Activated T-cell treated with anti-CD3 and anti-CD28 coated beads for 4 hours (primary cell): ENCODE measurements around the gene ZNF496.

ENCODE experiments used
- DNase-seq: peaks from one replicate; pipeline ENCODE4 v3.0.0-alpha.2; 2020

ZNF496 gene

GRCh38 chr1:247326411-247327130, 5.1 kb downstream of the ZNF496 start:
- no peak for DNase-seq

- DNase-seq: no peak
Measured at GRCh38 chr1:247324923-247325322, 6.7 kb downstream of the ZNF496 start.

GRCh38 chr1:247324204-247324787, 7.4 kb downstream of the ZNF496 start:
- no peak for DNase-seq

GRCh38 chr1:247322849-247323586, 8.6 kb downstream of the ZNF496 start:
- peak; percentile 9 for DNase-seq

- DNase-seq: no peak
Measured at GRCh38 chr1:247322442-247322841, 9.2 kb downstream of the ZNF496 start.

GRCh38 chr1:247317702-247318101, 14.0 kb downstream of the ZNF496 start:
- no peak for DNase-seq

- DNase-seq: no peak
Measured at GRCh38 chr1:247316590-247317197, 15.0 kb downstream of the ZNF496 start.

GRCh38 chr1:247304031-247304430, 27.6 kb downstream of the ZNF496 start:
- no peak for DNase-seq

GRCh38 chr1:247303216-247303615, 28.5 kb downstream of the ZNF496 start:
- DNase-seq: no peak

GRCh38 chr1:247301176-247301540, 30.5 kb downstream of the ZNF496 start:
- DNase-seq: no peak

- no peak for DNase-seq
Measured at GRCh38 chr1:247300491-247301175, 31.0 kb downstream of the ZNF496 start.

GRCh38 chr1:247299723-247300381, 31.8 kb downstream of the ZNF496 start:
- DNase-seq: no peak

- no peak for DNase-seq
Measured at GRCh38 chr1:247298701-247299100, 33.0 kb downstream of the ZNF496 start.

GRCh38 chr1:247298124-247298481, 33.6 kb downstream of the ZNF496 start:
- no peak for DNase-seq

GRCh38 chr1:247297263-247298123, 34.2 kb downstream of the ZNF496 start:
- DNase-seq: no peak

GRCh38 chr1:247296599-247297180, 35.0 kb downstream of the ZNF496 start:
- no peak for DNase-seq

GRCh38 chr1:247295746-247296145, 35.9 kb downstream of the ZNF496 start:
- no peak for DNase-seq

- no peak for DNase-seq
Measured at GRCh38 chr1:247295274-247295684, 36.4 kb downstream of the ZNF496 start.

- no peak for DNase-seq
Measured at GRCh38 chr1:247294282-247294681, 37.4 kb downstream of the ZNF496 start.

- DNase-seq: no peak
Measured at GRCh38 chr1:247293047-247293446, 38.6 kb downstream of the ZNF496 start.
